H9 (cell line): ENCODE results near the gene KLHL1. TPM values are rescaled to one million over a fixed set of nuclear protein-coding genes. Genes with fewer than 3 reads are reported as not detected.

ENCODE experiments used
- DNase-seq: peaks from one replicate; pipeline ENCODE4 v3.0.0-alpha.2; 2017
- H2AFZ ChIP-seq: one replicate; pipeline ENCODE4 v1.6.1; 2013; ENCODE audit warnings: mild to moderate bottlenecking, low read length, control low read depth, moderate library complexity
- H2AK5ac ChIP-seq: 2 replicates; pipeline ENCODE4 v1.6.1; 2013; ENCODE audit warnings: low read length, control low read depth, mixed read lengths; ENCODE audit not compliant: insufficient read length
- H2BK120ac ChIP-seq: one replicate; pipeline ENCODE4 v1.6.1; 2013; ENCODE audit warnings: low read depth, mild to moderate bottlenecking, low read length, control low read depth, inconsistent platforms; ENCODE audit not compliant: poor library complexity, severe bottlenecking
- H2BK12ac ChIP-seq: 2 replicates; pipeline ENCODE4 v1.6.1; 2013; ENCODE audit warnings: low read length, control low read depth, mixed read lengths, low read depth; ENCODE audit not compliant: insufficient read length
- H2BK15ac ChIP-seq: 2 replicates; pipeline ENCODE4 v1.6.1; 2013; ENCODE audit warnings: low read depth, low read length, control low read depth
- H2BK20ac ChIP-seq: one replicate; pipeline ENCODE4 v1.6.1; 2013; ENCODE audit warnings: low read depth, mild to moderate bottlenecking, low read length, control low read depth, inconsistent platforms; ENCODE audit not compliant: poor library complexity, severe bottlenecking
- H2BK5ac ChIP-seq: 2 replicates; pipeline ENCODE4 v1.6.1; 2013; ENCODE audit warnings: low read length, control low read depth, mixed read lengths; ENCODE audit not compliant: insufficient read length
- H3K14ac ChIP-seq: 2 replicates; pipeline ENCODE4 v1.6.1; 2013; ENCODE audit warnings: low read length, control low read depth; ENCODE audit not compliant: insufficient read depth
- H3K18ac ChIP-seq: 2 replicates; pipeline ENCODE4 v1.6.1; 2013; ENCODE audit warnings: low read depth, mild to moderate bottlenecking, mixed read lengths, low read length, control low read depth; ENCODE audit not compliant: insufficient read length
- H3K23ac ChIP-seq: 2 replicates; pipeline ENCODE4 v1.6.1; 2013; ENCODE audit warnings: low read length, control low read depth, mixed read lengths, low read depth; ENCODE audit not compliant: insufficient read length
- H3K23me2 ChIP-seq: 2 replicates; pipeline ENCODE4 v1.6.1; 2013; ENCODE audit warnings: low read depth, mild to moderate bottlenecking, mixed read lengths, low read length, control low read depth; ENCODE audit not compliant: insufficient read length, poor library complexity, severe bottlenecking
- H3K27ac ChIP-seq: 2 replicates; pipeline ENCODE4 v1.5.1; 2013; ENCODE audit warnings: low read length, control low read depth, mixed read lengths, low read depth; ENCODE audit not compliant: insufficient read length
- H3K27me3 ChIP-seq: 2 replicates; pipeline ENCODE4 v1.6.1; 2013; ENCODE audit warnings: low read length, control low read depth, inconsistent platforms; ENCODE audit not compliant: insufficient read depth
- H3K4ac ChIP-seq: 2 replicates; pipeline ENCODE4 v1.6.1; 2013; ENCODE audit warnings: low read depth, mild to moderate bottlenecking, control low read depth, inconsistent platforms, low read length, moderate library complexity
- H3K4me1 ChIP-seq: 2 replicates; pipeline ENCODE4 v1.6.1; 2013; ENCODE audit warnings: low read length, control low read depth, inconsistent platforms; ENCODE audit not compliant: insufficient read depth
- H3K4me2 ChIP-seq: 2 replicates; pipeline ENCODE4 v1.6.1; 2013; ENCODE audit warnings: low read length, control low read depth, mixed read lengths; ENCODE audit not compliant: insufficient read length, insufficient read depth
- H3K56ac ChIP-seq: 2 replicates; pipeline ENCODE4 v1.6.1; 2013; ENCODE audit warnings: low read depth, mild to moderate bottlenecking, mixed read lengths, low read length, control low read depth; ENCODE audit not compliant: insufficient read length
- H3K79me1 ChIP-seq: 2 replicates; pipeline ENCODE4 v1.6.1; 2013; ENCODE audit warnings: low read depth, mild to moderate bottlenecking, moderate library complexity, low read length, control low read depth, inconsistent platforms; ENCODE audit not compliant: insufficient read depth, poor library complexity, severe bottlenecking
- H3K79me2 ChIP-seq: 2 replicates; pipeline ENCODE4 v1.6.1; 2013; ENCODE audit warnings: low read length, control low read depth, inconsistent platforms; ENCODE audit not compliant: insufficient read depth
- H3K9ac ChIP-seq: 2 replicates; pipeline ENCODE4 v1.6.1; 2013; ENCODE audit warnings: low read length, control low read depth, mixed read lengths; ENCODE audit not compliant: insufficient read length; ENCODE audit errors: extremely low read depth
- H3K9me3 ChIP-seq: one replicate; pipeline ENCODE4 v1.6.1; 2013; ENCODE audit warnings: low read depth, low read length, inconsistent platforms; ENCODE audit not compliant: control insufficient read depth
- H3T11ph ChIP-seq: one replicate; pipeline ENCODE4 v1.6.1; 2013; ENCODE audit warnings: mild to moderate bottlenecking, low read length, control low read depth, inconsistent platforms
- H4K20me1 ChIP-seq: one replicate; pipeline ENCODE4 v1.6.1; 2013; ENCODE audit not compliant: control insufficient read depth, insufficient read length, insufficient read depth
- H4K5ac ChIP-seq: 2 replicates; pipeline ENCODE4 v1.6.1; 2013; ENCODE audit warnings: low read depth, mild to moderate bottlenecking, mixed read lengths, low read length, control low read depth; ENCODE audit not compliant: insufficient read length
- H4K8ac ChIP-seq: replicated peaks from 2 replicates; pipeline ENCODE4 v1.6.1; 2013; ENCODE audit warnings: low read length, control low read depth, mixed read lengths, low read depth; ENCODE audit not compliant: insufficient read length
- H4K91ac ChIP-seq: 2 replicates; pipeline ENCODE4 v1.6.1; 2013; ENCODE audit warnings: low read depth, mild to moderate bottlenecking, moderate library complexity, mixed read lengths, low read length, control low read depth; ENCODE audit not compliant: insufficient read length
- H3K27ac Mint-ChIP-seq, 3 experiments: 2 replicates in 2 of 3; 3 replicates in 1 of 3; pipeline ENCODE4 v1.8.0; 2020 to 2021; ENCODE audit warnings: mixed read lengths in 3 of 3, mild to moderate bottlenecking in 1 of 3, moderate library complexity in 1 of 3
- H3K27me3 Mint-ChIP-seq: 2 replicates; pipeline ENCODE4 v1.8.0; 2021; ENCODE audit warnings: low read depth, mild to moderate bottlenecking, moderate library complexity, mixed read lengths
- H3K36me3 Mint-ChIP-seq, 3 experiments: 2 replicates in 2 of 3; 3 replicates in 1 of 3; pipeline ENCODE4 v1.8.0; 2020 to 2021; ENCODE audit warnings: low read depth in 3 of 3, mixed read lengths in 3 of 3; ENCODE audit not compliant: insufficient read depth in 1 of 3
- H3K4me1 Mint-ChIP-seq, 2 experiments: 2 replicates each; pipeline ENCODE4 v1.8.0; 2020; ENCODE audit warnings: mixed read lengths in 2 of 2
- H3K4me3 Mint-ChIP-seq, 2 experiments: 2 replicates in 1 of 2; 3 replicates in 1 of 2; pipeline ENCODE4 v1.8.0; 2020 to 2021; ENCODE audit warnings: mild to moderate bottlenecking in 2 of 2, mixed read lengths in 2 of 2, moderate library complexity in 1 of 2
- H3K9me3 Mint-ChIP-seq, 2 experiments: 2 replicates in 1 of 2; 3 replicates in 1 of 2; pipeline ENCODE4 v1.8.0; 2020; ENCODE audit warnings: mild to moderate bottlenecking in 2 of 2, mixed read lengths in 2 of 2, moderate library complexity in 1 of 2
- CTCF ChIP-seq: fragments of 200-600 bp; sonication (generic); conservative IDR thresholded peaks from 3 replicates; pipeline ENCODE4 v1.8.0; 2021; ENCODE audit warnings: antibody characterized with exemption, mild to moderate bottlenecking
- WGBS: extraction: QIAGEN DNeasy Blood & Tissue Kit; methylation state at CpG from one replicate; pipeline ENCODE4 v1.1.7; 2013; ENCODE audit warnings: missing lambda C conversion rate, low lambda C conversion rate, mixed read lengths; ENCODE audit not compliant: insufficient read length; ENCODE audit errors: extremely low coverage; 5-methylcytosine and 5-hydroxymethylcytosine counted together
- total RNA-seq: library from RNA; stranded (reverse); gene quantifications from 2 replicates; pipeline ENCODE4 v1.2.1, GENCODE V29; 2021

Gene KLHL1
- total RNA-seq, 1 experiment from 2014 or later: not detected

GRCh38 chr13:69956839-69957238 is 151.4 kb downstream of the KLHL1 start:
- Histone ChIP-seq H4K5ac (no peak overlapping the region), H2BK5ac (no peak overlapping the region), H3K79me2 (no peaks in the 10 kb centered on the region), H4K91ac (no peak overlapping the region), H3K23ac (no peak overlapping the region), H2BK15ac (no peak overlapping the region), H3K79me1 (no peaks in the 10 kb centered on the region), H2AK5ac (no peak overlapping the region), H2BK120ac (no peak overlapping the region), H3K14ac (no peak overlapping the region), H2BK20ac (no peak overlapping the region), H3K23me2 (no peaks in the 10 kb centered on the region), H4K8ac (no peak overlapping the region), H3K4me1 (no peaks in the 10 kb centered on the region), H3K9ac (no peak overlapping the region), H3K18ac (no peak overlapping the region), H3K27me3 (no peaks in the 10 kb centered on the region), H3K4me2 (no peak overlapping the region), H3K9me3 (no peaks in the 10 kb centered on the region), H3K56ac (no peak overlapping the region), H2AFZ (no peak overlapping the region), H3T11ph (no peak overlapping the region), H3K4ac (no peak overlapping the region), H2BK12ac (no peak overlapping the region), H3K27ac (no peak overlapping the region), H4K20me1 (no peaks in the 10 kb centered on the region)
- Mint-ChIP-seq H3K27ac (no peak overlapping the region), H3K36me3 (no peaks in the 10 kb centered on the region), H3K4me1 (peaks cover 8 to 12% of the 10 kb centered on the region in 2 experiments; a peak in 3 of 4 replicates), H3K9me3 (no peaks in the 10 kb centered on the region), H3K27me3 (no peaks in the 10 kb centered on the region), H3K4me3 (no peak overlapping the region)
- TF ChIP-seq CTCF: no peak
- no CpG with 5 or more reads among the region's 5 CpGs for WGBS
- DNase-seq: no peak
